Prostate gland (tissue), 2 donors: ENCODE measurements around the gene FAM237B. TPM values are rescaled to one million over a fixed set of nuclear protein-coding genes. Genes with fewer than 3 reads are reported as not detected.

Experiments used
- DNase-seq: peaks from one replicate; pipeline ENCODE4 v3.0.0-alpha.2; 2019; ENCODE audit warnings: low spot score
- H3K27ac ChIP-seq, 2 donors: fragments of 200-600 bp; sonication (generic); 2 replicates each; pipeline ENCODE4 v1.5.1; 2017 to 2019
- H3K27me3 ChIP-seq: fragments of 200-600 bp; sonication (generic); replicated peaks from 2 replicates; pipeline ENCODE4 v1.5.1; 2019; ENCODE audit not compliant: insufficient read depth
- H3K36me3 ChIP-seq, 2 donors: fragments of 200-600 bp; sonication (generic); 1 replicate in 1 of 2; 2 replicates in 1 of 2; pipeline versions ENCODE4 v1.5.1 to v1.8.1; 2017 to 2019
- H3K4me1 ChIP-seq: fragments of 200-600 bp; sonication (generic); replicated peaks from 2 replicates; pipeline ENCODE4 v1.5.1; 2019
- H3K4me3 ChIP-seq, 2 donors: fragments of 200-600 bp; sonication (generic); 2 replicates each; pipeline ENCODE4 v1.5.1; 2017 to 2019
- H3K9me3 ChIP-seq: fragments of 200-600 bp; sonication (generic); 2 replicates; pipeline ENCODE4 v1.5.1; 2017
- POLR2A ChIP-seq: fragments of 450-650 bp; IDR thresholded peaks from one replicate; pipeline ENCODE4 v1.6.1; 2016; ENCODE audit warnings: antibody characterized with exemption, mild to moderate bottlenecking
- POLR2AphosphoS5 ChIP-seq: sonication (generic); formaldehyde crosslinking; IDR thresholded peaks from one replicate; pipeline ENCODE4 v1.6.1; 2017; ENCODE audit warnings: antibody characterized with exemption
- WGBS: methylation state at CpG from one replicate; pipeline ENCODE4 v1.1.5; 2018; 5-methylcytosine and 5-hydroxymethylcytosine counted together
- intact Hi-C: fragments of 100-400 bp; cut with DNase I; formaldehyde crosslinking; loops from one replicate; pipeline ENCODE4 v1.14.2; 2022
- total RNA-seq, 2 donors: library from RNA; depleted of rRNA; stranded (reverse); fragments of >200 nt; gene quantifications; one replicate each; pipeline ENCODE4 v1.1.0, GENCODE V29; 2016
- TF ChIP-seq, protein P1 (sequence below), 4 experiments: fragments of 200-600 bp in 2 of 4; fragments of 450-650 bp in 2 of 4; sonication (generic) in 2 of 4; IDR thresholded peaks; 1 replicate in 3 of 4; 2 replicates in 1 of 4; pipeline ENCODE4 v1.5.1; 2016 to 2019; ENCODE audit warnings: antibody characterized with exemption in 4 of 4, mild to moderate bottlenecking in 2 of 4, moderate library complexity in 2 of 4

The FAM237B gene
- total RNA-seq, 2 donors from 2014 or later: not detected

DNA sequence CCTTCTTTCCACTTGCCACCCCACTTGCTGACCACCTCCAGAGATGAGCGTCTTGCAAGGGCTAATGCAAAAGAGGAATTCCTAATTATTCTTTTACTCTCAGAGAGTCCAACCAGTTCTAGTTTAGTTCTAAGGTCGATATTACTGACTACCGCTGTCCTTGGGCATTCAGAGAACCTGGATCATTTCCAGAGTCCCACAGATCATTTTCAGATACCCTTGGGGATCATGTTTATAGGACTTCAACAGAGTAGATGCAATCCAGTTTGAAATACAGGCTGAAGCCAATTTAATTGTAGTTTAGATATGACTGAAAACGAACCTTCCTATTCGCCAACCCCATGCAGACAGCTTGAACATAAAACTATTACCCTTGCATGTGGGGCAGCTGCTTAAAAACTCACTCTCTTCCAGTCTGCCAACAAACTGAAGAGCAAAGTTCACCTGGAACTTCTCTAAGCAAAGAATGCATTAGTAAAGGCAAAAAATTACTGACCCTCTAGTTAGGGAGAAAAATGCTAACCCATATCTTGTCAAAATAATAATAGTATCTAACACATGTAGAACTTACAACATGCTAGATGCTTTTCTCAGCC lies 53.7 kb downstream of the FAM237B start:
- intact Hi-C loops: no loop called here
- TF ChIP-seq POLR2A: no peak
- Histone ChIP-seq H3K27me3 (no peaks in the 10 kb centered on the region), H3K4me1 (no peaks in the 10 kb centered on the region), H3K4me3 (no peak overlapping the region), H3K27ac (no peak overlapping the region), H3K36me3 (no peaks in the 10 kb centered on the region), H3K9me3 (no peaks in the 10 kb centered on the region)
- 85% methylated on average over 5 of the region's 5 CpGs for WGBS
- no peak for DNase-seq

DNA sequence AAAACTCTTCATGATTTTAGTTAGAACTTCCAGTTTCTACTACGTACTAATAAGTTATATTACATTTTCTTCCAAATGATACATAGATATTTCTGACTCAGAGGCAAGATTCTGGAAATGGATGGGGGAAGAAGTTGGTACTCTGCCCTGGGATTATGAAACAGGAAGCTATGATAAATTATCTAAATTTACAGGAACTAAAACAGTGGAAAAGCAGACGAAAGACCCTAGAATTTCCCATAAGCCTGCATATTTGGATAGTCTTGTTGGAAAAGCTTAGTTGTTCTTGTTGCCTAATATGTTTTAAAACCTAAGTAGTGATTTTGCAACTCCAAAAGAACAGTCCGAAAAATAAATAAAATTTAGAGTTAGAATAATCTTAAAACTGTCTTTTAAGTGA lies 54.3 kb downstream of the FAM237B start:
- Histone ChIP-seq H3K36me3 (no peaks in the 10 kb centered on the region), H3K4me3 (no peak overlapping the region), H3K27me3 (no peaks in the 10 kb centered on the region), H3K9me3 (no peaks in the 10 kb centered on the region), H3K4me1 (no peaks in the 10 kb centered on the region), H3K27ac (no peak overlapping the region)
- 81% methylated on average over 3 of the region's 3 CpGs for WGBS
- no peak for DNase-seq
- intact Hi-C loops: no loop called here
- TF ChIP-seq POLR2AphosphoS5: no peak
- TF ChIP-seq, protein P1, sequence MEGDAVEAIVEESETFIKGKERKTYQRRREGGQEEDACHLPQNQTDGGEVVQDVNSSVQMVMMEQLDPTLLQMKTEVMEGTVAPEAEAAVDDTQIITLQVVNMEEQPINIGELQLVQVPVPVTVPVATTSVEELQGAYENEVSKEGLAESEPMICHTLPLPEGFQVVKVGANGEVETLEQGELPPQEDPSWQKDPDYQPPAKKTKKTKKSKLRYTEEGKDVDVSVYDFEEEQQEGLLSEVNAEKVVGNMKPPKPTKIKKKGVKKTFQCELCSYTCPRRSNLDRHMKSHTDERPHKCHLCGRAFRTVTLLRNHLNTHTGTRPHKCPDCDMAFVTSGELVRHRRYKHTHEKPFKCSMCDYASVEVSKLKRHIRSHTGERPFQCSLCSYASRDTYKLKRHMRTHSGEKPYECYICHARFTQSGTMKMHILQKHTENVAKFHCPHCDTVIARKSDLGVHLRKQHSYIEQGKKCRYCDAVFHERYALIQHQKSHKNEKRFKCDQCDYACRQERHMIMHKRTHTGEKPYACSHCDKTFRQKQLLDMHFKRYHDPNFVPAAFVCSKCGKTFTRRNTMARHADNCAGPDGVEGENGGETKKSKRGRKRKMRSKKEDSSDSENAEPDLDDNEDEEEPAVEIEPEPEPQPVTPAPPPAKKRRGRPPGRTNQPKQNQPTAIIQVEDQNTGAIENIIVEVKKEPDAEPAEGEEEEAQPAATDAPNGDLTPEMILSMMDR (IDR thresholded peaks at IDR 0.05): no peak
- TF ChIP-seq POLR2A: no peak

Other genes with a start within 250 kb of the FAM237B start
- gene STEAP1, start 166.8 kb downstream of the FAM237B start, total RNA-seq: 100 to 1,000 TPM in 1 of 2 donors, 10 to 100 TPM in 1; 67.3 to 230 TPM
- 100 to 1,000 TPM; 167 to 555 TPM for gene STEAP2, start 109.6 kb downstream of the FAM237B start, total RNA-seq
- gene CFAP69, start 76.1 kb downstream of the FAM237B start, total RNA-seq: 10 to 100 TPM; 27.4 to 50.6 TPM
- 10 to 100 TPM; 16.2 to 20.4 TPM for gene GTPBP10, start 25.4 kb upstream of the FAM237B start, total RNA-seq
- gene CLDN12, start 82.2 kb upstream of the FAM237B start, total RNA-seq: 10 to 100 TPM; 33.1 to 43.9 TPM
- gene PTTG1IP2, start 148.3 kb upstream of the FAM237B start, total RNA-seq: not detected